ENCODE data around the gene PRKAG1.

- no peak for TF ChIP-seq CTCF (conservative IDR thresholded peaks at IDR 0.05; ENCODE audit: low read length)
- TF ChIP-seq EZH2phosphoT487 (IDR thresholded peaks at IDR 0.05; ENCODE audit: borderline replicate concordance, low read depth, low read length) = no peak
Measured at GRCh38 chr12:48972213-48972951, 46.2 kb downstream of the PRKAG1 start.

All from OCI-LY7 (cell line).